ENCODE results near the gene CD300A.

Gene CD300A

DNA sequence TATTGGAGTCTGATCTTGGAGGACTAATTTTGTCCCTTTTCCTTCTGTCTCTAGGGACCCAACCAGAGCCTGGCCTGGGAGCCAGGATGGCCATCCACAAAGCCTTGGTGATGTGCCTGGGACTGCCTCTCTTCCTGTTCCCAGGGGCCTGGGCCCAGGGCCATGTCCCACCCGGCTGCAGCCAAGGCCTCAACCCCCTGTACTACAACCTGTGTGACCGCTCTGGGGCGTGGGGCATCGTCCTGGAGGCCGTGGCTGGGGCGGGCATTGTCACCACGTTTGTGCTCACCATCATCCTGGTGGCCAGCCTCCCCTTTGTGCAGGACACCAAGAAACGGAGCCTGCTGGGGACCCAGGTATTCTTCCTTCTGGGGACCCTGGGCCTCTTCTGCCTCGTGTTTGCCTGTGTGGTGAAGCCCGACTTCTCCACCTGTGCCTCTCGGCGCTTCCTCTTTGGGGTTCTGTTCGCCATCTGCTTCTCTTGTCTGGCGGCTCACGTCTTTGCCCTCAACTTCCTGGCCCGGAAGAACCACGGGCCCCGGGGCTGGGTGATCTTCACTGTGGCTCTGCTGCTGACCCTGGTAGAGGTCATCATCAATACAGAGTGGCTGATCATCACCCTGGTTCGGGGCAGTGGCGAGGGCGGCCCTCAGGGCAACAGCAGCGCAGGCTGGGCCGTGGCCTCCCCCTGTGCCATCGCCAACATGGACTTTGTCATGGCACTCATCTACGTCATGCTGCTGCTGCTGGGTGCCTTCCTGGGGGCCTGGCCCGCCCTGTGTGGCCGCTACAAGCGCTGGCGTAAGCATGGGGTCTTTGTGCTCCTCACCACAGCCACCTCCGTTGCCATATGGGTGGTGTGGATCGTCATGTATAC is 26.5 kb upstream of the CD300A start:
- DNase-seq (ENCODE audit: low spot score) = no peak

DNA sequence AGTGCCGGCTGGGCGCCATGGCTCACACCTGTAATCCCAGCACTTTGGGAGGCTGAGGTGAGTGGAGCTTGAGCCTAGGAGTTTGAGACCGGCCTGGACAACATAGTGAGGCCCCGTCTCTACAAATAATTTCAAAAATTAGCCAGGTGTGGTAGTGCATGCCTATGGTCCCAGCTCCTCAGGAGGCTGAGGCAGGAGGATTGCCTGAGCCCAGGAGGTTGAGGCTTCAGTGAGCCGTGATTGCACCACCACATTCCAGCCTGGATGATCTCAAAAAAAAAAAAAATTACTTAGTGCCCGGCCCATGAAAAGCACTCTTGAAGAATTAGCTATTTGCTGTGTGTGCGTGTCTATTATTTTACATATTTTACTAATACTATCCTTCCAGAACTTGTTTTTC is 24.9 kb upstream of the CD300A start:
- DNase-seq (ENCODE audit: low spot score) = no peak

DNA sequence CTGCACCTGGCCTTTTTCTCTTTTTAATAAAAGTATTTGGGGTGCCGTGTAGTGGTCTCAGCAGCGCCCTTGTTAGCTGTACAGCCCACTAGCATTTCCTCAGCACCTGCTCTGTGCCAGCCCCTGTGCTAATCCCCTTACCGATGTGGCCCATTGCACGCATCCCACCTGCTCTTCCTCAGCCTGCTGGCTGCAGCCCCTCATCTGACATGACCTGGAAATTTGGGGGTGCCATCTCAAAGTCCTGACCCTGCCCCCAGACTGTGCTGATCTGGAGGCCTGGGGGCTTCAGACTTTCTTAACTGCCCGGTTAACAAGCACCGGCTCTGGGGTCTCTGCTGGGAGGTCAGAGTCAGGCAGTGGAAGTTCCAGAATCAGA is 24.2 kb upstream of the CD300A start:
- DNase-seq (ENCODE audit: low spot score) = no peak

DNA sequence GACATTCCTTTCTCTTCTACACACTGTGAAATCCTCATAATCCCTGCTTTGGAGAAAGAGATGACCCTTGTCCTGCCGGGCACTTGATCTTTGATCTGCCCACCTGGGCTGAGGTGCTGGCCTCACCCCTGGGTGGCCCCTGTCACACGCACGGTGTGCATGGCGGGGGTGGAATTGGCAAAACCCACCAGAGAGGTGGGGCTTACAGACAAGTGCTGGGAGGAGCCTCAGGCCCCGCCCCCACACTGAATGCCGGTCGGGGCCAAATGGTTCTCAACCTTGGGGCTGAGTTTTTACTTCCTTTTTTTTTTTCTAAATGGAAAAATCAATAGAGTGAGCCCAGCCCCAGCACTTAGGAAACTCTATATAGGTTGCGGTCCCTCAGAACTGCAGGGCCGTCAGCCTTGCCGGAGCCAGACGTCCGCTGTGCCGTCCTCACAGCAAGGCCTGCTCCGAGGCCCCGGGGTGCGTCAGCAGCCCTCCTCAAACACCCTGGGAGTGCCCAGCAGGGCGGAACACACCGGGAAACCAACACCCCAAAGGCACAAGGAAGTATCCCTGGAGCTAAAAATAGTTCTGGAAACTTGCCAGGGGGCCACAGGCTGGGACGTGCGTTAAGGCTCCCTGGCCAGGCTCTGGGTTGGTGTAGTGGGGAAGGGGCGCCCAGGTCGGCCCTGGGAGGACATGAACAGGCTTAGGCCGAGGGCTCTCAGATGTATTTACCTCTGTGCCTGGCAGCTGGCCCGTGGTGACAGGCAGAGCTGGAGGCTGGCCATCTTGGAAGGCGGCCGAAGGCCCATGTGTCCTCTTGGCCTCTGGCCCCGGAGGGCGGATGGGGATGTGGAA is 23.5 kb upstream of the CD300A start:
- peak; percentile 85 for DNase-seq (ENCODE audit: low spot score)

DNA sequence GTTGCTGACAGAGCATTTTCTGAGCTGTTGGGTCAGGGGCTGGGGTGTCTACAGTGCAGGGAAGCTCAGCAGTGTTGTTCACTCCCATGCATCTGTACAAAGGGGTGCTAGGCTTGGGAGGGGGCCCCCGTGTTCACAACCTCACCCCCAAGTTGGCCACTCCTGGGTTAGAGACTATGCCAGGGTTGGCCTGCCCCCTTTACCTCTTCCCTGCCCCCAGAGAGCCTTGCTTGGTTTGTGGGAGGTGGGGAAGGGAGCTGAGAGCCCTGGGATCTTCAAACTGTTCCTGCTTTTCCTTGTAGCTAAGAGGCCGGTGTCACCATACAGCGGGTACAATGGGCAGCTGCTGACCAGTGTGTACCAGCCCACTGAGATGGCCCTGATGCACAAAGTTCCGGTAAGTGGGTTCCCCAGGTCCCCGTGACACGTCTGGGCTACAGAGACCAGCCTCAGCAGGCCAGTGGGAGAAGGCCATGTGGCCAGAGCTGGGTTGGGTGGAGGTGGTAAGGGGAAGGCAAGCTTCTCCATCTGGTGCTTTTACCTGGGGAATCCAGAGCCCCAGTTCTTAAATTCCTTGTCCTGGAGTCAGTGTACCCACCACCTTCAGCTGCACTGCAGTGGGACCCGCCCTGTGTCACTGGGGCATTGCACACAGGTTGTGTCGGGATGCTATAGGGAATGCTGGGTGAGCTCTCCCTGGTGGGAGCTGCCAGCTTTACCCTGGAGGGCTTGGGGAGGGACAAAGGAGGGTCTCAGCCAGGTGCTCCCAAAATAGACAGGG is 22.7 kb upstream of the CD300A start:
- DNase-seq (ENCODE audit: low spot score) = no peak

DNA sequence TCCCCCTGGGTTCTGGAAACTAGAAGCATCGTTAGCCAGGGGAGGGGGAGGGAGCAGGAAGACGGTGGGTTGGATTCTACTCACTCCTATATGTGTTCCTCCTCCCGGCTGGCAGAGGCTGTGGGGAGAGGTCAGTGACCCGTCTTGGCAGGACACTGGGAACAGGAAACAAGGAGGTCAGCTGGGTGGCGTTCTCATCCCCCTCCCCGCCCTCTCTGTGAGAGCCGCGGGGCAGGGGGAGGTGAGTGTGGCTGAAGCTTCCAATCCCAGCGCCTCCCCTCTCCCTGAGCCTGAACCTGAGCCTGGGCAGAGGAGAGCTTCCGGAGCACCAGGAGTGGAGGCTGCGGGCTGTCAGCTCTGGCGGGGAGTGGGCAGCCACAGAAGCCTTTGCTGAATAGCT is 22.0 kb upstream of the CD300A start:
- DNase-seq (ENCODE audit: low spot score) = no peak

DNA sequence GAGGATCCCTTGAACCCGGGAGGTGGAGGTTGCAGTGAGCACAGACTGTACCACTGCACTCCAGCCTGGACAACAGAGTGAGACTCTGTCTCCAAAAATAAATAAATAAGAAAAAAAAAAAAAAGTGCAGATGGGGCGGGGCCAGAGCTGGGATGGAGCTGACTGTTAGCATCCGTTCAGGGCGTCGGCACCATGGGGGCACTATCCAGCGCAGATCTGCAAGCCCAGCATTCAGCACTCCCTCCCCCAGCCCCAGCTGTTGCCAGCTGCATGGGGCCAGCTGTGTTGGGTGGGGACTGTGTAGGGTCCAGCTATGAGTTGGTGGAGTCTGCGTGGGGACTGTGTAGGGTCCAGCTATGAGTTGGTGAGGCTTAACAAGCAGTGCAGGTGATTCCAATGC is 21.3 kb upstream of the CD300A start:
- no peak for DNase-seq (ENCODE audit: low spot score)

DNA sequence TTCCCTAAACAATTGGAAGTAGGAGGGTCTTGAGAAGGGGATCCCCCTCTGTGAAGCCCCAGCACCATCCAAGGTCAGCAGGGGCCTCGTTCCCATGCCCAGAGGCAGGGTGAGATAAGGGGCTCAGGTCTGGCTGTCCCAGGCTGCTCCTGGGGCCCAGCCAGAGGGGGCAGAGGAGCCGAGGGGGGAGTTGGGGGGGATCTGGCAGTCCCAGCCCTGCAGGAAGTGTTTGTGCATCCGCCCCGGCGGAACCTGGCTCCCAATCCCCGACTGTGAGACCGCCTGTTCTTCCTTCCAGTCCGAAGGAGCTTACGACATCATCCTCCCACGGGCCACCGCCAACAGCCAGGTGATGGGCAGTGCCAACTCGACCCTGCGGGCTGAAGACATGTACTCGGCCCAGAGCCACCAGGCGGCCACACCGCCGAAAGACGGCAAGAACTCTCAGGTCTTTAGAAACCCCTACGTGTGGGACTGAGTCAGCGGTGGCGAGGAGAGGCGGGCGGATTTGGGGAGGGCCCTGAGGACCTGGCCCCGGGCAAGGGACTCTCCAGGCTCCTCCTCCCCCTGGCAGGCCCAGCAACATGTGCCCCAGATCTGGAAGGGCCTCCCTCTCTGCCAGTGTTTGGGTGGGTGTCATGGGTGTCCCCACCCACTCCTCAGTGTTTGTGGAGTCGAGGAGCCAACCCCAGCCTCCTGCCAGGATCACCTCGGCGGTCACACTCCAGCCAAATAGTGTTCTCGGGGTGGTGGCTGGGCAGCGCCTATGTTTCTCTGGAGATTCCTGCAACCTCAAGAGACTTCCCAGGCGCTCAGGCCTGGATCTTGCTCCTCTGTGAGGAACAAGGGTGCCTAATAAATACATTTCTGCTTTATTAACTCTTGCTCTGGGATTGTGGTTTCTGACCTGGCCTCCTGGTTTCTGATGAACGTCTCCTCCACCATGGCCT is 19.6 kb upstream of the CD300A start:
- no peak for DNase-seq (ENCODE audit: low spot score)

DNA sequence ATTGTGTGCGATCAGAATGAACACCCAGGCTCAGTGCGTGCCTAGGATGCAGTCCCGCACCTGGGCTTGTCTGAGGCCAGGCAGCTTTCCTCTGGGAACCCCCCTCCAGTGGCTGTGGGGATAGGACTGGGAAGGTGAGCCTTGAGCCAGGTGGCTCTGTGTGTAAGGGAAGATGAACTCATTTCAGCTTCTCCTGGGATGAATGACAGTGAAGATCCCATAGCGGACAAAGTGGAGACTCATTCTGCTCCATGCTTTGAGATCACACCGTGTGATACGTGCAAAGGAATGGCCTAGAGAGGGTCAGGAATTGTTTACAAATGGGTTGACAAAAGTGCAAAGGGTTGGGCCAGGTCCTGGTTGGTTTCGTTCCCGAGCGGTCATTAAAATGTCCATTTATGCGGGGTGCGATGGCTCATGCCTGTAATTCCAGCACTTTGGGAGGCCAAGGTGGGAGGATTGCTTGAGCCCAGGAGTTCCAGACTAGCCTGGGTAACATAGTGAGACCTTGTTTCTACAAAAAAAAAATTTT is 18.7 kb upstream of the CD300A start:
- no peak for DNase-seq (ENCODE audit: low spot score)

DNA sequence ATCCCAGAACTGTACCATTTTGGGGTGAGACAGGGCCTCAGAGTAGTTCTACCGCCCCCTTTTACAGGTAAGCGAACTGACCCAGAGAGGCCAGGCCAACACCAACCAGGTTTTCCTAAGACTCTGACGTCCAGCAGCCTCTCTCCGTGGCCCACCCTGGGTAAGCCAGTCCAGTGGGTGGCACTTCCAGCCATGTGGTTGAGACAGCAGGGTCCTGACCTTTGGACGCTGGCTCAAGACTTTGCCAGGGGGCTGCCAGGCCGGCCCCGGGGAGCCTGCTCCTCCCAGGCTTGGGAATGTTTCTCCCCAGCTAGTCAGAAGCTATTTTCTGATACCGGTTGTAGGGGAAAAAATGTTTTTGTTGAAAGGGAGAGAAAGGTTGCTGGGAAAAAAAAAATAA is 17.7 kb upstream of the CD300A start:
- no peak for DNase-seq (ENCODE audit: low spot score)

DNA sequence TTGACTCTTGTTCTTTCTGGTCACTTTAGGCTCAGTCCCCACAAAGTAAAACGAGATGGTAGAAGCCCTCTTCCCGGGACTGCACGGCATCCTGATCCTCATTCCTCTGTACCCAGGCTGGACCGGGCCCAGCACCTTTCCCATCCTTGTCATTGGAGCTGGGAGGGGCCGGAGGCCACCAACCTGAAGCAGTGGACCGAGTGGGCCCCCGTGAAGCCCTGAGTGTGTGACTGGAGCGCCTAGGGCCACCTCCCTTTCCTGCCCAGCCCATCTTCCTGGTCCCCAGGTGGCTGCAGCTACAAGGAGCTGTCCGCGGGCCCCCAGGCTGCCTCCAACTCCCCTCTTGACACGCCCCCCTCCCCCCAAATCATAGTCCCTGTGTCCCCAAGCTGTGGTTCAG is 17.1 kb upstream of the CD300A start:
- DNase-seq (ENCODE audit: low spot score) = no peak

DNA sequence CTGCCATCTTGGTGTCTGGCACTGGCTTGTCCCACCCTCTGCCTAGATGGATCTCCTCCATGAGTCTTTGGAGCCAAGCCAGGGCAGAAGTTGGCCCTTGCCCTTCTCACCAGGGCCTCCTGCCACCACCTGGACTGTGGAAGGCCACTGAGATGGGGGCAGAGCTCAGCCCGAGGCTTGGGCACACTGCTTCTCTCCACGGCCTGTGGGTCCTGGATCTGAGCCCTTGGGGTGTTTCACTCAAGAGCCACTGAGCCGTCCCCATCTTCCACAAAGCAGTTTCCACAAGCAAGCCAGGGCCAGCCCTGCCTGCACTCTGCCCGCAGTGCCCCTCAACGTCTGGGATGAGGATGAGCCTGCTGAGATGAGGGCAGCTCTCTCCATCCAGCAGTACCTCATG is 16.7 kb upstream of the CD300A start:
- DNase-seq (ENCODE audit: low spot score) = no peak

DNA sequence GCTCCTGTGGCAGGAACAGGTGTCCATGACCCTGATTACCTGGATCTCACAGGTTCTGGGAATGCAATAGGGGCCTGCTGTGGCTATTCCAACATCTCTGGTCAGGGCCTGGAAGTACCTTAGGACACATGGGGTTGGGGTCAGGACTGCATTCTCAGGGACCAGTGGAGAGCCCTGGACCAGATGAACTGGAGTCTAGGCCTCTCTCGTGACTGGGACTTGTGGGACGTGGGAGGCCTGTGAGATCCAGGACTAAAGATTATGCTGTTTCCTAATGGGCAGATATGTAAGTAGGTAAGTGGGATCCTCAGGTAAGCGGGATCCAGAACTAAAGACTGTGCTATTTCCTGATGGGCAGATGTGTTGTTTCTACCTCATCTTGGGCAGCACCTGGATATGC is 16.2 kb upstream of the CD300A start:
- DNase-seq (ENCODE audit: low spot score) = no peak

DNA sequence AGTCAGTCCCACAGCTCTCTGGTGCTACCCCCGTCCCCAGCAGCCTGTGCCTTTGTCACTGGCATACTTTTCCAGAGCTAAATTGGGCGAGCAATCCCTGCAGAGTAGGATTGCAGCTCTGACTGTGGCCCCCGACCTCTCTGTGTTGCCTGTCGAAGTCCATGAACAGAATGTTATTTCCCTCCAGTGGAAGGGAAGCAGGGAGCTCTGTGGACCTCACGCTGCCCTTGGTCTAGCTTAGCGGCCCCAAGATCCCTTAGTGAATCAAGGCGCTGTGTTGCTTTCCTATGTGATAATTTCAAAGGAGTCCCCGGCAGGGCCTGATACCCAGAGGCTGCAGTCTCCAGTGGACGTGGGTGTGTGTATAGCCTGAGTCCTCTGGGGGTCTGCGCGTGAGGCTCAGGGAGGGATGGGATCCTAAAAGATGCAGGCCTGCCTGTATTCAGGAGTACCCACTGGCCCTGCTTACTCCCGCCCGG is 15.5 kb upstream of the CD300A start:
- no peak for DNase-seq (ENCODE audit: low spot score)

DNA sequence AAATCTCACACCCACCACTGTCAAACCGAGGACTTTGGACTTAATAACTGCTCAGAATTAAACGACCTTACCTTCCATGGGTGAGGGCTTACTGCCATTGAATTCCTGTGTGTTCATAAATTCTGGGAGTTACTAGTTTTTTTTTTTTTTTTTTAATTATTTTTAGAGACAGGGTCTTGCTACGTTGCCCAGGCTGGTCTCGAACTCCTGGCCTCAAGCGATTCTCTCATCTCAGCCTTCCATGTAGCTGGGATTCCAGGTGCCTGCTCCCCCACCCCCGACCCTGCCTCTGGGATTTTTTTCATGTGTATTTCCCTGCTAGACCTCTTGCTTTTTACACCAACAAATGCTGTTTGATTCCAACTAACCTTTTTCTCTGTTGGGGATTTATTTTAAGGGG is 14.9 kb upstream of the CD300A start:
- no peak for DNase-seq (ENCODE audit: low spot score)

DNA sequence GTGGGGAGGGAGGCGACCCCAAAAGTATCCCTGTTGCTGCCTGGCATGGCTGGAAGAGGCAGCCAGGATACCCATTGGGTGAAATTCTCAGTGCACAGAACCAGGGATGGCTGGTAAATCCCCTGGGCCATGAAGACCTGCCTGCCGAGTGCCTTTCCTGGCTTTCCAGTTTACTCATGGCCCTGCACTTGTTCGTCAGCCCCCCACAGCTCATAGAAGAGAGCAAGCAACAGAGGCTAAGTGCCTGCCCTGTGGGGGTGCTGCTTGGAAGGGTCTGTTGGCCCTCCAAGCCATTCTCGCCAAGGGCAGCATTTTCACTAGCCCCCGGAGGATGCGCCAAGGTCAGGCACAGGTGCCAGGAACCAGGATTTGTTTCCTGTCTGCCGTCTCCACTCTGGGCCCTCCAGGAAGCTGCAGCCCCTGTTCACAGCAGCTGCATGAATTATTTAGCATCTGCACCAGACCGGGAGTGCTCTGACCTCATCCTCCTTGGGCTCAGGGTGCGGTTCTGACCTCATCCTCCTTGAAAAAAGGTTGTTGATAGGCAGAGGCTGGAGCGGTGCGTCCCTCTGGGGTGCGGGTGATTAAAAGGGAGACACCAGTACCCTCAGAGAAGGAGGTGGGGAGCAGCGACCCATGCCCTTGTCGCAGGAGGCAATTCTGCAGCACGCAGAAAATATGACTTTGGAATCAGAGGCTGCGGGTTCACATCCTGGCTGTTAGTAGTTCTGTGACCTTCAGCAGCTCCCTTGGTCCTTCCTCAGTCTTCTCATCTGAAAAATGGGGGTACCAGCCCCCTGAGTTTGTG is 14.2 kb upstream of the CD300A start:
- DNase-seq (ENCODE audit: low spot score) = no peak

DNA sequence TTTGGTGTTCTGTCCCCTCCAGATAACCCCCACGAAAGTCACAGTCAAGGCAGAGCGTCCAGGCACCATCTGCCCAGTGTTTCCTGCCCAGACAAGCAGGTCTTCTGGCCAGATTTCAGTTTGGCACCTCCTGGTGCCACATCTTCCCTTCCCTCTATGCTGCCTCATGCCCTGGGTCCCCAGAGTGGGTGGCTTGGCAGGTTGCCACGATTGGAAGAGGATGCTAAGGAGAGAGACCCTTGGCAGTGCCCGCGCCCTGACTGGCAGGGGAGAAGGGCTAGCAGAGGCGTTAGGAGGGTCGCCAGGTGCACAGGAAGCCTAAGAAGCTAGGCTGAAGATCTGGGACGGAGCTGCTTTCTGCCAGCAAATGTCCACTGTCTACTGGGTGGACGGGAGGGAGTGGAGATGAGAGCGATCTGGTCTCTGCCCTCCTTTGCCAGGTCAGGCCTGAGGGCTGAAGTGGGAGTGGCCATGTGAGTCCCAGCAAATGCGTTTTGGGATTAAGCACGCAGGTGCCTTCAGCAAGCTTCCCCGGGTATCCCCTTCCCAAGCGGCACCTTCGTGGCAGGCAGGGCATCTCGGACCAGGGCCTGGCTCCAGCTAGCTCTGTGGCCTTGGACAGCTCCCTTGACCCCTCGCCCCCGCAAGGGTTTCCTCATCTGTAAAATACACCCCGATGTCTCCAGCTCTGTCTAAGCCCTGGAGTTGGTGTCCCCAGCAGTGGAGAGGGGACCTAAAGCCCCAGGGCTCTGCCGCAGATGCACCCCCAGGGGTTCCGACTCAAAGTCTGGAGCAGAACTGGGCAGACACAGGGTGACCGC is 13.4 kb upstream of the CD300A start:
- no peak for DNase-seq (ENCODE audit: low spot score)

DNA sequence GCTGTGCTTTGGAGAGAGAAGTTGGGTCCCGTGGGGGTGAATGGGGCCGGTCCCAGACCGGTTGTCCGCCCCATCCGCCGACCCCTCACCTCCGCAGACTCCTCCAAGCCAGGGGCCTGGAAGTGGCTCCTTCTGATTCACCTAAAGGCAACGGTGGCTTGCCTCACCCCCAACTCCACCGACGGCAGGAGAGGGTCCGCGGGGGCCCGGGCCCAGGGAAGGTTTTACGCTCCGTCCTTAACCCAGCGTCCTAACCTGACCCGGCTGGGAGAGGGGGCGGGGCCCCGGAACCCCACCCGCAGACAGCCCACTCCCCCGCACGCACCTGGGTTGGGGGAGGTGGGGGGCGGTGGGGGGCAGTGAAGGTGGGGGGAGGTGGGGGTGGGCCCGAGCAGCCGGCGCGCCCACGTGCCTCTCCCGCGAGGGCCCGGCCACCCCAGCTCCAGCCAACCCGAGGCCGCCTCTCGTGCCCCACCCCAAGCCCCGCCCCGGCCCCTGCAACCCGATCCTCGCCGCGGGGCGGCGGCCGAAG is 12.7 kb upstream of the CD300A start:
- DNase-seq (ENCODE audit: low spot score) = peak; percentile 88

Measured in LoVo (cell line).